Measurements from ENCODE around the gene NKX2-1.

Gene NKX2-1

DNA sequence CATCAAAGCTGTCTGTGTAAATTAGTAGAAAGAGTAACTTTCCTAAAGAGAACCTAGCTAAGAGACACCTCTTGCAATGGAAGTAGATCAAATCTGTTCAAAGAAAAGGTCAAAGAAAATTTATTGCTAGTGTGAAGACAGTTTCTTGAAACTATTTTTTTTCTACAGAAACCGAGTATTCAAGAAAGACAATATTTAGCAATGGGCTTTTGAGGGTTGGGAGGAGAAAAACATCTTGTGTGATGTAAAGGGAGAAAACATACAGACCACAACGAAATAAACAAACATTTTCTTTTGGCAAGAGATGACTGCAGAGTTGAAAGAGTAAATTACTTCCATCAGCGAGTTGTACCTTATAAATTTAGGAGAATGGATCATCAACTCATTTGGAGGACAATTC is 24.4 kb downstream of the NKX2-1 start:
- Histone ChIP-seq H2AK5ac (ENCODE audit: low read length, severe bottlenecking) (no peak overlapping the region), H2BK5ac (ENCODE audit: low read depth, low read length, poor library complexity, severe bottlenecking) (no peak overlapping the region), H3K4me3 (ENCODE audit: insufficient read depth in 1 of 2, low read depth in 1 of 2, low read length in 2 of 2) (no peak overlapping the region), H3K4me1 (ENCODE audit: control insufficient read depth, insufficient read depth, low read depth, low read length) (no peaks in the 10 kb centered on the region), H3K9ac (ENCODE audit: low read length) (no peak overlapping the region), H2AFZ (ENCODE audit: low read depth, low read length) (no peak overlapping the region), H3K27ac (ENCODE audit: low read length, poor library complexity, severe bottlenecking) (no peak overlapping the region), H3K9me3 (ENCODE audit: control insufficient read depth, low read length) (no peaks in the 10 kb centered on the region), H2BK12ac (ENCODE audit: low read length in 2 of 2) (no peak overlapping the region), H3K14ac (ENCODE audit: low read length in 2 of 2) (no peak overlapping the region), H4K91ac (ENCODE audit: low read length) (no peak overlapping the region), H3K18ac (ENCODE audit: low read depth in 1 of 2, low read length in 2 of 2) (no peak overlapping the region), H3K27me3 (ENCODE audit: control insufficient read depth in 1 of 2, insufficient read depth in 1 of 2, low read length in 2 of 2) (peaks cover 36 to 69% of the 10 kb centered on the region in 2 experiments), H3K4ac (ENCODE audit: low read depth in 1 of 2, low read length in 2 of 2) (no peak overlapping the region), H3K23ac (ENCODE audit: low read length in 2 of 2) (no peak overlapping the region), H3K79me1 (replicated peaks; ENCODE audit: low read length, poor library complexity, severe bottlenecking) (no peaks in the 10 kb centered on the region), H3K4me2 (ENCODE audit: low read length, poor library complexity, severe bottlenecking) (no peak overlapping the region), H2BK120ac (ENCODE audit: low read depth, low read length) (no peak overlapping the region), H3K36me3 (ENCODE audit: control insufficient read depth in 1 of 2, insufficient read depth in 2 of 2, low read depth in 1 of 2, low read length in 2 of 2) (no peaks in the 10 kb centered on the region), H4K8ac (ENCODE audit: low read length) (no peak overlapping the region), H2BK15ac (ENCODE audit: low read depth, poor library complexity, severe bottlenecking) (no peak overlapping the region)
- DNase-seq = no peak
- WGBS = no CpG with 5 or more reads among the region's 3 CpGs

DNA sequence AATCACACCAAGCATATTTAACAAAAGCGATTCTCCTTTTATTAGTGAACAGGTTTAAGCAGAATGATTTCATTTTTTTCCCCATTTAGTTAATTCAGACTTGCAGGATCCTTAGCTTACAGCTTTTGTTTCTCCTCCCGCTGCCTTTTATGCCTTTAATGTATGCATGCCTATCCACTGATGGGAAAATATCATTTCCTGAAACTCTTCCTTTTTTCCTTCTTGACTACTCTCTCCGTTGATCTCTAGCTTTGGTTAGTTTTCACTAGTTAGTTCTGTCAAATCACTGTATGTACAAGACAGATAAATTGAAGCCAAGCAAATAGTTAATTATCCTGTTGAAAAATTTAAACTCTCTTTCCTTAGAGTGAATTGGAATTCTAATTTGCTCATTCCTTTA is 26.3 kb downstream of the NKX2-1 start:
- Histone ChIP-seq H3K79me1 (replicated peaks; ENCODE audit: low read length, poor library complexity, severe bottlenecking) (no peaks in the 10 kb centered on the region), H3K4me1 (ENCODE audit: control insufficient read depth, insufficient read depth, low read depth, low read length) (no peaks in the 10 kb centered on the region), H2BK15ac (ENCODE audit: low read depth, poor library complexity, severe bottlenecking) (no peak overlapping the region), H3K4me2 (ENCODE audit: low read length, poor library complexity, severe bottlenecking) (no peak overlapping the region), H3K27ac (ENCODE audit: low read length, poor library complexity, severe bottlenecking) (no peak overlapping the region), H4K8ac (ENCODE audit: low read length) (no peak overlapping the region), H3K4me3 (ENCODE audit: insufficient read depth in 1 of 2, low read depth in 1 of 2, low read length in 2 of 2) (no peak overlapping the region), H4K91ac (ENCODE audit: low read length) (no peak overlapping the region), H2BK12ac (ENCODE audit: low read length in 2 of 2) (no peak overlapping the region), H3K9ac (ENCODE audit: low read length) (no peak overlapping the region), H3K23ac (ENCODE audit: low read length in 2 of 2) (no peak overlapping the region), H2AFZ (ENCODE audit: low read depth, low read length) (no peak overlapping the region), H2BK120ac (ENCODE audit: low read depth, low read length) (no peak overlapping the region), H2BK5ac (ENCODE audit: low read depth, low read length, poor library complexity, severe bottlenecking) (no peak overlapping the region), H3K4ac (ENCODE audit: low read depth in 1 of 2, low read length in 2 of 2) (no peak overlapping the region), H3K18ac (ENCODE audit: low read depth in 1 of 2, low read length in 2 of 2) (no peak overlapping the region), H3K14ac (ENCODE audit: low read length in 2 of 2) (no peak overlapping the region), H3K36me3 (ENCODE audit: control insufficient read depth in 1 of 2, insufficient read depth in 2 of 2, low read depth in 1 of 2, low read length in 2 of 2) (no peaks in the 10 kb centered on the region), H3K9me3 (ENCODE audit: control insufficient read depth, low read length) (no peaks in the 10 kb centered on the region), H2AK5ac (ENCODE audit: low read length, severe bottlenecking) (no peak overlapping the region), H3K27me3 (ENCODE audit: control insufficient read depth in 1 of 2, insufficient read depth in 1 of 2, low read length in 2 of 2) (peaks cover 27 to 56% of the 10 kb centered on the region in 2 experiments)
- 33% methylated on average over 2 of the region's 3 CpGs for WGBS
- DNase-seq = no peak

DNA sequence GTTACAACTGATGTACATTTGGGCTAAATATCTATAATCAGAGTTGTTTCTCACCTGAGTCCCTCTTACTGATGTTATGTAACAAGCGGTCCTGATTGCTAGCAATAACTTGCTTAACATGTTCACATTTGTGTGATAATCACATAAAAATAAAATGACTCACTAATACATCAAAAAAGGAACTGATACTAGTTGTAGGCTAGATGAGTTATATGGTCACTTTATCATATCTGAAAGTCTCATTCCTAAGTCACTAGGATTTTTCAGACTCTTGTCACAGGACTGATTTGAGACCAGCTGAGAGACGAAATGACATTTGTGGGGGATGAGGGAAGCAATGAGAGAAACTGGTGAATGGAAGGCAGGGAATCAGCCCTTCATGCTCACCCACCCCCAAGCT is 34.3 kb downstream of the NKX2-1 start:
- H3K23ac ChIP-seq (ENCODE audit: low read length in 2 of 2) = no peak overlapping the region
- H4K8ac ChIP-seq (ENCODE audit: low read length) = no peak overlapping the region
- H2AFZ ChIP-seq (ENCODE audit: low read depth, low read length) = no peak overlapping the region
- H4K91ac ChIP-seq (ENCODE audit: low read length) = no peak overlapping the region
- no peaks in the 10 kb centered on the region for H3K36me3 ChIP-seq (ENCODE audit: control insufficient read depth in 1 of 2, insufficient read depth in 2 of 2, low read depth in 1 of 2, low read length in 2 of 2)
- no peak overlapping the region for H3K27ac ChIP-seq (ENCODE audit: low read length, poor library complexity, severe bottlenecking)
- peaks cover 9 to 17% of the 10 kb centered on the region in 2 experiments for H3K27me3 ChIP-seq (ENCODE audit: control insufficient read depth in 1 of 2, insufficient read depth in 1 of 2, low read length in 2 of 2)
- no peak overlapping the region for H3K14ac ChIP-seq (ENCODE audit: low read length in 2 of 2)
- H3K4me1 ChIP-seq (ENCODE audit: control insufficient read depth, insufficient read depth, low read depth, low read length) = no peaks in the 10 kb centered on the region
- H2BK12ac ChIP-seq (ENCODE audit: low read length in 2 of 2) = no peak overlapping the region
- H2BK15ac ChIP-seq (ENCODE audit: low read depth, poor library complexity, severe bottlenecking) = no peak overlapping the region
- H3K4me2 ChIP-seq (ENCODE audit: low read length, poor library complexity, severe bottlenecking) = no peak overlapping the region
- H2BK5ac ChIP-seq (ENCODE audit: low read depth, low read length, poor library complexity, severe bottlenecking) = no peak overlapping the region
- H2AK5ac ChIP-seq (ENCODE audit: low read length, severe bottlenecking) = no peak overlapping the region
- no peak overlapping the region for H3K4ac ChIP-seq (ENCODE audit: low read depth in 1 of 2, low read length in 2 of 2)
- no peak for DNase-seq
- no peak overlapping the region for H3K9ac ChIP-seq (ENCODE audit: low read length)
- no peak overlapping the region for H3K18ac ChIP-seq (ENCODE audit: low read depth in 1 of 2, low read length in 2 of 2)
- no peak overlapping the region for H2BK120ac ChIP-seq (ENCODE audit: low read depth, low read length)
- H3K79me1 ChIP-seq (replicated peaks; ENCODE audit: low read length, poor library complexity, severe bottlenecking) = no peaks in the 10 kb centered on the region
- no peak overlapping the region for H3K4me3 ChIP-seq (ENCODE audit: insufficient read depth in 1 of 2, low read depth in 1 of 2, low read length in 2 of 2)
- no CpG with 5 or more reads among the region's 2 CpGs for WGBS
- H3K9me3 ChIP-seq (ENCODE audit: control insufficient read depth, low read length) = no peaks in the 10 kb centered on the region

DNA sequence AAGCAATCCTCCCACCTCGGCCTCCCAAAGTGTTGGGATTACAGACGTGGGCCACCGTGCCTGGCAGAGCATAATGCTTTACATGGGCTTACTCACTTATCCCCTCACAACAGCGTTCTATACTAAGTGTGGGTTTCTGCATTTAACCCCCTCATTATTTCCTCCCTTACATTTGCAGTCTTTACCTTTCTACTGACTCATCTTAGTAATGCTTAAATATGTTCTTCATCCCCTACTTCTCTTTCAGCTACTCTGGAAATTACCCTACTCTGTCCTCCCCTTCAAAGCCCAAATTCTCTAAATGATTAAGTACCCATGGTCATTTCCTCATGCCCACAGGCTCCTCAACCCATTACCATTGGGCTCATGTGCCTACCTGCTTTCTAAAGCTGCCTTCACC is 40.7 kb downstream of the NKX2-1 start:
- H2BK120ac ChIP-seq (ENCODE audit: low read depth, low read length) = no peak overlapping the region
- H2BK15ac ChIP-seq (ENCODE audit: low read depth, poor library complexity, severe bottlenecking) = no peak overlapping the region
- H2AFZ ChIP-seq (ENCODE audit: low read depth, low read length) = no peak overlapping the region
- H3K18ac ChIP-seq (ENCODE audit: low read depth in 1 of 2, low read length in 2 of 2) = no peak overlapping the region
- H3K27me3 ChIP-seq (ENCODE audit: control insufficient read depth in 1 of 2, insufficient read depth in 1 of 2, low read length in 2 of 2) = peaks cover 6 to 9% of the 10 kb centered on the region in 2 experiments
- 56% methylated on average over 4 of the region's 4 CpGs for WGBS
- no peak overlapping the region for H3K4me2 ChIP-seq (ENCODE audit: low read length, poor library complexity, severe bottlenecking)
- H3K14ac ChIP-seq (ENCODE audit: low read length in 2 of 2) = no peak overlapping the region
- no peak overlapping the region for H3K4ac ChIP-seq (ENCODE audit: low read depth in 1 of 2, low read length in 2 of 2)
- H3K27ac ChIP-seq (ENCODE audit: low read length, poor library complexity, severe bottlenecking) = no peak overlapping the region
- H2AK5ac ChIP-seq (ENCODE audit: low read length, severe bottlenecking) = no peak overlapping the region
- no peaks in the 10 kb centered on the region for H3K79me1 ChIP-seq (replicated peaks; ENCODE audit: low read length, poor library complexity, severe bottlenecking)
- no peak overlapping the region for H3K4me3 ChIP-seq (ENCODE audit: insufficient read depth in 1 of 2, low read depth in 1 of 2, low read length in 2 of 2)
- H3K36me3 ChIP-seq (ENCODE audit: control insufficient read depth in 1 of 2, insufficient read depth in 2 of 2, low read depth in 1 of 2, low read length in 2 of 2) = no peaks in the 10 kb centered on the region
- H3K9ac ChIP-seq (ENCODE audit: low read length) = no peak overlapping the region
- no peak overlapping the region for H3K23ac ChIP-seq (ENCODE audit: low read length in 2 of 2)
- no peak for DNase-seq
- no peak overlapping the region for H2BK5ac ChIP-seq (ENCODE audit: low read depth, low read length, poor library complexity, severe bottlenecking)
- H4K8ac ChIP-seq (ENCODE audit: low read length) = no peak overlapping the region
- no peak overlapping the region for H4K91ac ChIP-seq (ENCODE audit: low read length)
- no peaks in the 10 kb centered on the region for H3K4me1 ChIP-seq (ENCODE audit: control insufficient read depth, insufficient read depth, low read depth, low read length)
- no peaks in the 10 kb centered on the region for H3K9me3 ChIP-seq (ENCODE audit: control insufficient read depth, low read length)
- no peak overlapping the region for H2BK12ac ChIP-seq (ENCODE audit: low read length in 2 of 2)
